Cardiac muscle cell (in vitro differentiated cells and primary cell): ENCODE results near the gene SLC39A2. TPM values are rescaled to one million over a fixed set of nuclear protein-coding genes. Genes with fewer than 3 reads are reported as not detected.
"Not testable (repeated sequence)": the region's sequence is repeated elsewhere in the genome, so short reads cannot be mapped to it uniquely, and the experiment has no call there.

ENCODE experiments used
- DNase-seq, 2 donors: peaks; one replicate each; pipeline versions ENCODE4 v3.0.0 to v3.0.0-alpha.2; 2010 to 2017; ENCODE audit warnings: low read depth in 1 of 2, low spot score in 1 of 2
- H3K27ac ChIP-seq: fragments of 200-600 bp; sonication (generic); 2 replicates; pipeline ENCODE4 v1.5.1; 2016
- H3K27me3 ChIP-seq: fragments of 200-600 bp; sonication (generic); 2 replicates; pipeline ENCODE4 v1.6.0; 2016; ENCODE audit warnings: control low read depth
- H3K36me3 ChIP-seq: fragments of 200-600 bp; sonication (generic); 2 replicates; pipeline ENCODE4 v1.5.1; 2016; ENCODE audit warnings: control low read depth
- H3K4me1 ChIP-seq: fragments of 200-600 bp; sonication (generic); 2 replicates; pipeline ENCODE4 v1.8.1; 2017; ENCODE audit warnings: low read depth, mild to moderate bottlenecking, mixed run types
- H3K4me3 ChIP-seq: fragments of 200-600 bp; sonication (generic); 2 replicates; pipeline ENCODE4 v1.5.1; 2016; ENCODE audit warnings: mild to moderate bottlenecking
- H3K9me3 ChIP-seq: fragments of 200-600 bp; sonication (generic); 2 replicates; pipeline ENCODE4 v1.5.1; 2017; ENCODE audit warnings: low read depth, mild to moderate bottlenecking, control low read depth
- CTCF ChIP-seq: IDR thresholded peaks from 2 replicates; pipeline ENCODE4 v1.5.1; 2012; ENCODE audit warnings: low read depth, mild to moderate bottlenecking, low read length
- polyA plus RNA-seq: library from polyadenylated mRNA; unstranded; fragments of >200 nt; fragmentation: Nextera tagmentation; extraction: Ambion mirVana; gene quantifications from 2 replicates; pipeline ENCODE4 v1.2.1, GENCODE V29; 2016
- total RNA-seq: library from RNA; depleted of rRNA; stranded (reverse); fragments of >200 nt; gene quantifications from 2 replicates; pipeline ENCODE4 v1.2.3, GENCODE V29; 2016

SLC39A2 gene
- total and polyA plus RNA-seq, 2 experiments from 2014 or later = not detected

GRCh38 chr14:20999591-20999990 lies 498 bp downstream of the SLC39A2 start:
- H3K4me3 ChIP-seq = no peak overlapping the region
- H3K4me1 ChIP-seq = peaks cover 10% of the 10 kb centered on the region
- TF ChIP-seq CTCF = no peak
- no peaks in the 10 kb centered on the region for H3K27me3 ChIP-seq
- H3K27ac ChIP-seq = no peak overlapping the region
- H3K9me3 ChIP-seq = no peaks in the 10 kb centered on the region
- DNase-seq = no peak
- peaks cover 23% of the 10 kb centered on the region for H3K36me3 ChIP-seq

- Histone ChIP-seq H3K4me1 (peaks cover 10% of the 10 kb centered on the region), H3K4me3 (no peak overlapping the region), H3K27me3 (no peaks in the 10 kb centered on the region), H3K9me3 (no peaks in the 10 kb centered on the region), H3K27ac (no peak overlapping the region), H3K36me3 (peaks cover 7% of the 10 kb centered on the region)
- DNase-seq = peak in 1 of 2 donors; percentile 35
- TF ChIP-seq CTCF = no peak
Measured at GRCh38 chr14:21001218-21001617, 2.1 kb downstream of the SLC39A2 start.

- Histone ChIP-seq H3K27ac (no peak overlapping the region), H3K4me1 (peaks cover 10% of the 10 kb centered on the region), H3K36me3 (no peaks in the 10 kb centered on the region), H3K9me3 (no peaks in the 10 kb centered on the region), H3K27me3 (no peaks in the 10 kb centered on the region), H3K4me3 (no peak overlapping the region)
- no peak for TF ChIP-seq CTCF
- DNase-seq = no peak
Measured at GRCh38 chr14:21003788-21004346, 4.8 kb downstream of the SLC39A2 start.

- H3K4me3 ChIP-seq, DNase-seq, H3K27ac ChIP-seq: not testable (repeated sequence)
Measured at GRCh38 chr14:21009721-21010120, 10.6 kb downstream of the SLC39A2 start.

GRCh38 chr14:21011136-21011535 lies 12.0 kb downstream of the SLC39A2 start:
- no peaks in the 10 kb centered on the region for H3K36me3 ChIP-seq
- H3K9me3 ChIP-seq = no peaks in the 10 kb centered on the region
- no peak overlapping the region for H3K4me3 ChIP-seq
- H3K4me1 ChIP-seq = peaks cover 12% of the 10 kb centered on the region
- DNase-seq = no peak
- TF ChIP-seq CTCF = no peak
- H3K27me3 ChIP-seq = no peaks in the 10 kb centered on the region
- H3K27ac ChIP-seq = no peak overlapping the region

More at GRCh38 chr14:21009721-21010120, 10.6 kb downstream of the SLC39A2 start:
- H3K36me3 ChIP-seq, H3K27me3 ChIP-seq, H3K9me3 ChIP-seq, H3K4me1 ChIP-seq: not testable (repeated sequence)

GRCh38 chr14:21014761-21015190 lies 15.7 kb downstream of the SLC39A2 start:
- peak; percentile 83 for TF ChIP-seq CTCF
- H3K9me3 ChIP-seq = no peaks in the 10 kb centered on the region
- no peak overlapping the region for H3K4me3 ChIP-seq
- peaks cover 16% of the 10 kb centered on the region for H3K36me3 ChIP-seq
- DNase-seq = peak; percentile 92 to 96
- H3K27me3 ChIP-seq = no peaks in the 10 kb centered on the region
- peaks cover 12% of the 10 kb centered on the region for H3K4me1 ChIP-seq
- peak overlapping the region; percentile 57 for H3K27ac ChIP-seq
